Natural killer cell (primary cell): Measurements from ENCODE around the gene TP53RK. TPM values are rescaled to one million over a fixed set of nuclear protein-coding genes. Genes with fewer than 3 reads are reported as not detected.

Source experiments
- ATAC-seq, 3 donors: fragments of 150-1000 bp in 2 of 3; fragments of 200-7000 bp in 1 of 3; cut with Tn5 transposase; 1 replicate in 1 of 3; 2 replicates in 2 of 3; pipeline ENCODE4 v1.10.0; 2021; ENCODE audit warnings: mild to moderate bottlenecking in 2 of 3, moderate library complexity in 2 of 3
- DNase-seq, 2 donors: peaks; one replicate each; pipeline versions ENCODE4 v3.0.0 to v3.0.0-alpha.2; 2013 to 2021; ENCODE audit warnings: mixed read lengths in 1 of 2
- H3K27ac ChIP-seq: one replicate; pipeline ENCODE4 v1.5.1; 2013; ENCODE audit warnings: mild to moderate bottlenecking, low read length
- H3K27me3 ChIP-seq: one replicate; pipeline ENCODE4 v1.6.1; 2013; ENCODE audit warnings: low read length; ENCODE audit not compliant: control insufficient read depth, insufficient read depth
- H3K36me3 ChIP-seq: one replicate; pipeline ENCODE4 v1.6.1; 2013; ENCODE audit warnings: low read length; ENCODE audit not compliant: control insufficient read depth, insufficient read depth
- H3K4me1 ChIP-seq: one replicate; pipeline ENCODE4 v1.6.1; 2013; ENCODE audit warnings: low read length; ENCODE audit not compliant: control insufficient read depth, insufficient read depth
- H3K4me3 ChIP-seq: one replicate; pipeline ENCODE4 v1.5.1; 2013; ENCODE audit warnings: low read length
- H3K9me3 ChIP-seq: one replicate; pipeline ENCODE4 v1.6.1; 2013; ENCODE audit warnings: low read length; ENCODE audit not compliant: control insufficient read depth, insufficient read depth
- H3K27ac Mint-ChIP-seq, 2 donors: one replicate each; pipeline ENCODE4 v1.8.0; 2022; ENCODE audit warnings: mild to moderate bottlenecking in 2 of 2, mixed read lengths in 2 of 2, moderate library complexity in 1 of 2
- H3K27me3 Mint-ChIP-seq, 2 donors: one replicate each; pipeline ENCODE4 v1.8.0; 2022; ENCODE audit warnings: low read depth in 2 of 2, mixed read lengths in 2 of 2
- H3K36me3 Mint-ChIP-seq: one replicate; pipeline ENCODE4 v1.8.0; 2022; ENCODE audit warnings: mixed read lengths
- H3K4me1 Mint-ChIP-seq, 2 donors: one replicate each; pipeline ENCODE4 v1.8.0; 2022; ENCODE audit warnings: mixed read lengths in 2 of 2
- H3K4me3 Mint-ChIP-seq: one replicate; pipeline ENCODE4 v1.8.0; 2022; ENCODE audit warnings: mild to moderate bottlenecking, moderate library complexity, mixed read lengths
- H3K9me3 Mint-ChIP-seq, 2 donors: one replicate each; pipeline ENCODE4 v1.8.0; 2022; ENCODE audit warnings: mixed read lengths in 2 of 2
- WGBS: methylation state at CpG from one replicate; pipeline ENCODE4 v1.1.7; 2013; ENCODE audit warnings: missing lambda C conversion rate; ENCODE audit not compliant: insufficient coverage; 5-methylcytosine and 5-hydroxymethylcytosine counted together
- intact Hi-C: fragments of 100-400 bp; cut with micrococcal nuclease; formaldehyde crosslinking; loops from one replicate; pipeline ENCODE4 v1.14.2; 2022
- total RNA-seq, 4 donors: library from RNA; stranded (reverse); fragments of 120-200 nt in 1 of 4; gene quantifications; one replicate each; pipeline versions ENCODE4 v1.2.3 to v1.2.4, GENCODE V29; 2013 to 2022
- TF ChIP-seq, protein P1 (sequence below): fragments of 200-600 bp; IDR thresholded peaks from one replicate; pipeline ENCODE4 v1.8.0; 2022; ENCODE audit warnings: antibody characterized with exemption

The TP53RK gene
- total RNA-seq, 3 donors from 2014 or later (not counting 1 experiment from before 2014, with no cell fraction given) = 5.0 to 10.4 (median 7.8) TPM

DNA sequence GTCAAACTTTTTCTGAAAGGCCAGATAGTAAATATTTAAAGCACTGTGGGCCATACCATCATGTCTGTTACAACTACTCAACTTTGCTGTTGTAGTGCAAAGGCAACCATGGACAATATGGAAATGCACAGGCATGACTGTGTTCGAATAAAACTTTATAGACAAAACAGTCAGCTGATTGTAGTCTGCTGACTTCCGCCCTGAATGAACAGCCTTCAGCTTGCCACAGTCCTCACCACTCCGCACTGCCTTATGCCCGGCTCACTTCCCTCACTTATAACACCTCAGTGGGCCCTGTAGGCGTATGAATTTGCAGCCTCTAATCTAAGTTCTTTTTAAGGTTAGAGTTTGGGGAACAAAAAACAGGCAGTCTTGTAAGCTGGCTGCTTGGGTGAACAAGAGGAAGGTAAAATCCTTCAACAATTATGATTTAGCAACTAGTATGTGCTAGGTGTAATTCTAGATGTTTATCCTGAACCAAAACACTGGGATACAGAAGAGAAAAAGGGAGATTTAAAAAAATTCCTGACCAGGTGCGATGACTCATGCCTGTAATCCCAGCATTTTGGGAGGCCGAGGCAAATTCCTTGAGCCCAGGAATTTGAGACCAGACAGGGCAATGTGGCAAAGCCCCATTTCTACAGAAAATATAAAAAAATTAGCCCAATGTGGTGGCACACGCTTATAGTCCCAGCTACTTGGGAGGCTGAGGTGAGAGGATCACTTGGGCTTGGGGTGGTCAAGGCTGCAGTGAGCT lies 13.4 kb upstream of the TP53RK start:
- ATAC-seq (no peak), DNase-seq (no peak)
- Mint-ChIP-seq H3K9me3 (no peaks in the 10 kb centered on the region), H3K4me1 (no peaks in the 10 kb centered on the region), H3K36me3 (no peaks in the 10 kb centered on the region), H3K27me3 (peaks cover 16 to 40% of the 10 kb centered on the region in 2 donors), H3K27ac (no peak overlapping the region), H3K4me3 (no peak overlapping the region)
- intact Hi-C loops = no loop called here
- TF ChIP-seq, protein P1, sequence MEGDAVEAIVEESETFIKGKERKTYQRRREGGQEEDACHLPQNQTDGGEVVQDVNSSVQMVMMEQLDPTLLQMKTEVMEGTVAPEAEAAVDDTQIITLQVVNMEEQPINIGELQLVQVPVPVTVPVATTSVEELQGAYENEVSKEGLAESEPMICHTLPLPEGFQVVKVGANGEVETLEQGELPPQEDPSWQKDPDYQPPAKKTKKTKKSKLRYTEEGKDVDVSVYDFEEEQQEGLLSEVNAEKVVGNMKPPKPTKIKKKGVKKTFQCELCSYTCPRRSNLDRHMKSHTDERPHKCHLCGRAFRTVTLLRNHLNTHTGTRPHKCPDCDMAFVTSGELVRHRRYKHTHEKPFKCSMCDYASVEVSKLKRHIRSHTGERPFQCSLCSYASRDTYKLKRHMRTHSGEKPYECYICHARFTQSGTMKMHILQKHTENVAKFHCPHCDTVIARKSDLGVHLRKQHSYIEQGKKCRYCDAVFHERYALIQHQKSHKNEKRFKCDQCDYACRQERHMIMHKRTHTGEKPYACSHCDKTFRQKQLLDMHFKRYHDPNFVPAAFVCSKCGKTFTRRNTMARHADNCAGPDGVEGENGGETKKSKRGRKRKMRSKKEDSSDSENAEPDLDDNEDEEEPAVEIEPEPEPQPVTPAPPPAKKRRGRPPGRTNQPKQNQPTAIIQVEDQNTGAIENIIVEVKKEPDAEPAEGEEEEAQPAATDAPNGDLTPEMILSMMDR = no peak
- 92% methylated on average over 7 of the region's 8 CpGs for WGBS
- Histone ChIP-seq H3K27me3 (peaks cover 3% of the 10 kb centered on the region), H3K36me3 (no peaks in the 10 kb centered on the region), H3K4me1 (no peaks in the 10 kb centered on the region), H3K4me3 (no peak overlapping the region), H3K9me3 (no peaks in the 10 kb centered on the region), H3K27ac (no peak overlapping the region)

DNA sequence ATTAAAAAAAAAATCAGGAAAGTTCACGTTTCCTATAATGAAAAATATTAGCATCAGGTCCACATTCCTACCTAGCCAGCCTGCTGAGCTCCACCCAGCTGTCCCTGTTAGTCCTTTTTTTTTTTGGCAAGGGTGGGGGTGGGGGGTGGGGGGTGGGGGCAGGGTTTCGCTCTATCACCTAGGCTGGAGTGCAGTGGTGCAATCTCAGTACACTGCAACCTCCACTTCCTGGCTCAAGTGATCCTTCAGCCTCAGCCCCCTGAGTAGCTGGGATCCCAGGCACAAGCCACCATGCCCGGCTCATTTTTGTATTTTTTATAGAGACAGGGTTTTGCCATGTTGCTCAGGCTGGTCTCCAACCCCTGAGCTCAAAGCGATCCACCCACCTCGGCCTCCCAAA lies 12.7 kb upstream of the TP53RK start:
- H3K36me3 Mint-ChIP-seq = no peaks in the 10 kb centered on the region
- Histone ChIP-seq H3K27me3 (peaks cover 3% of the 10 kb centered on the region), H3K4me1 (no peaks in the 10 kb centered on the region), H3K9me3 (no peaks in the 10 kb centered on the region), H3K36me3 (no peaks in the 10 kb centered on the region), H3K4me3 (no peak overlapping the region), H3K27ac (no peak overlapping the region)
- TF ChIP-seq, protein P1 = no peak
- intact Hi-C loops = no loop called here
- H3K9me3 Mint-ChIP-seq = no peaks in the 10 kb centered on the region
- no peak for DNase-seq
- no peaks in the 10 kb centered on the region for H3K4me1 Mint-ChIP-seq
- no peak for ATAC-seq
- H3K4me3 Mint-ChIP-seq = no peak overlapping the region
- peaks cover 16 to 44% of the 10 kb centered on the region in 2 donors for H3K27me3 Mint-ChIP-seq
- no peak overlapping the region for H3K27ac Mint-ChIP-seq
- WGBS = 96% methylated on average over 4 of the region's 5 CpGs

DNA sequence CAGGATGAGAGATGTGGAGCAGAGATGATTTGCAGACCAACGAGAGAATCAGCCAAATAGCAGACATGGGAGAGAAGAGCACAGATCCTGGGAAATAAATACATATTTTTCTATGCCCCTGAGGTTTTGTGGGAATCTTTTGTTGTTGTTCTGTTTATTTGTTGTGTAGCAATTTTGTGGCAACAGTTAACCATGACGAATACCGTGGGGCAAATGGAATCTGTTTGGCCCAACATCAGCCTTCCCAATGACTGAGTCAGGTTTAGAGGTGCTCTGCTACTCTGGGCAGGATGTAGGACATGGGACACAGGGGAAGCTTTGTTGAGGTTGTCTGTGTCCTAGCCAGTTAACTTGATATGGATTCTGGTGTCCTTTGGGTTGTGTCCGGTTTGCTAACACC lies 12.3 kb upstream of the TP53RK start:
- Mint-ChIP-seq H3K4me1 (no peaks in the 10 kb centered on the region), H3K27me3 (peaks cover 16 to 44% of the 10 kb centered on the region in 2 donors), H3K4me3 (no peak overlapping the region), H3K9me3 (no peaks in the 10 kb centered on the region), H3K27ac (no peak overlapping the region), H3K36me3 (no peaks in the 10 kb centered on the region)
- Histone ChIP-seq H3K36me3 (no peaks in the 10 kb centered on the region), H3K9me3 (no peaks in the 10 kb centered on the region), H3K4me1 (no peaks in the 10 kb centered on the region), H3K27ac (no peak overlapping the region), H3K27me3 (peaks cover 3% of the 10 kb centered on the region), H3K4me3 (no peak overlapping the region)
- ATAC-seq (no peak), DNase-seq (no peak)
- TF ChIP-seq, protein P1 = no peak
- 89% methylated on average over 3 of the region's 4 CpGs for WGBS
- intact Hi-C loops = no loop called here

DNA sequence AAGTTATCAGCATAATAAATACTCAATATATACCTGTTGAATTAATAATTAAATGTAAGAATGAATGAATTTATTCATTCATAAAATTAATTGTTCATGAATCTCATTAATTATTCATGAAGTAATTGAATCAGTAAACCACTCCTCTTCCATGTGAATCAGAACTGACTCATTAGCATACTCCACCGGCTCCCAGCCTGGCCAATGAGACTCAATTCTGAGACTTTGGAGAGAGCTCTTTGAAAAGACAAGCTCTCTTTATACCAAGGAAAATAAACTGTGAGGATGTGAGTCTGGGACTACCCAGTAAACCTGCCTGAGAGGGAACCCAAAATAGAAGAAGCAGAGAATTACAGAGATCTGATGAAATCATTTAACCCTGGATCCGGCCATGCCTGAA lies 11.8 kb upstream of the TP53RK start:
- H3K9me3 Mint-ChIP-seq = no peaks in the 10 kb centered on the region
- intact Hi-C loops = no loop called here
- 88% methylated on average over 1 of the region's 2 CpGs for whole genome bisulfite sequencing
- ATAC-seq (no peak), DNase-seq (no peak)
- H3K4me3 ChIP-seq = no peak overlapping the region
- H3K9me3 ChIP-seq = no peaks in the 10 kb centered on the region
- no peak overlapping the region for H3K27ac Mint-ChIP-seq
- no peaks in the 10 kb centered on the region for H3K36me3 ChIP-seq
- peaks cover 16 to 44% of the 10 kb centered on the region in 2 donors for H3K27me3 Mint-ChIP-seq
- no peaks in the 10 kb centered on the region for H3K4me1 ChIP-seq
- no peaks in the 10 kb centered on the region for H3K4me1 Mint-ChIP-seq
- no peaks in the 10 kb centered on the region for H3K36me3 Mint-ChIP-seq
- peaks cover 3% of the 10 kb centered on the region for H3K27me3 ChIP-seq
- no peak overlapping the region for H3K27ac ChIP-seq
- H3K4me3 Mint-ChIP-seq = no peak overlapping the region
- TF ChIP-seq, protein P1 = no peak
